SK-N-SH (cell line): ENCODE results near the gene SH3PXD2A. TPM values are rescaled to one million over a fixed set of nuclear protein-coding genes. Genes with fewer than 3 reads are reported as not detected.

Experiments used
- CTCF ChIA-PET: fragments of 300-600, 350-600 bp; formaldehyde crosslinking; extraction: SDS; loops from one replicate; lab custom pipeline; 2021; lab: Yijun Ruan, JAX
- POLR2A ChIA-PET: fragments of 350-600 bp; sonication (Branson Sonifier 250); formaldehyde crosslinking; extraction: SDS; loops from one replicate; lab custom pipeline; 2020; ENCODE audit warnings: antibody characterized with exemption, inconsistent platforms; lab: Yijun Ruan, JAX
- DNase-seq: peaks from one replicate; pipeline ENCODE4 v3.0.0; 2012
- H2AFZ ChIP-seq: fragments of 200-600 bp; sonication (generic); 2 replicates; pipeline ENCODE4 v1.8.1; 2016; ENCODE audit warnings: antibody characterized with exemption, mild to moderate bottlenecking, low read depth
- H3F3A ChIP-seq: fragments of 200-600 bp; sonication (generic); replicated peaks from 2 replicates; pipeline ENCODE3; 2016; ENCODE audit warnings: antibody characterized with exemption, mild to moderate bottlenecking; ENCODE audit not compliant: insufficient read depth
- H3K27ac ChIP-seq, 2 experiments: fragments of 200-500 bp in 1 of 2; fragments of 200-600 bp in 1 of 2; sonication (Bioruptor generic) in 1 of 2; sonication (generic), shearing (Covaris generic) in 1 of 2; 2 replicates each; pipeline versions ENCODE4 v1.5.1 to v1.6.1; 2014 to 2016; ENCODE audit warnings: low read depth in 2 of 2, inconsistent platforms in 1 of 2, low read length in 1 of 2, mild to moderate bottlenecking in 1 of 2, mixed read lengths in 1 of 2
- H3K27me3 ChIP-seq: fragments of 200-600 bp; sonication (generic), shearing (Covaris generic); 2 replicates; pipeline ENCODE4 v1.6.1; 2016; ENCODE audit warnings: mixed run types; ENCODE audit not compliant: insufficient read depth
- H3K36me3 ChIP-seq, 2 experiments: fragments of 200-500 bp in 1 of 2; fragments of 200-600 bp in 1 of 2; sonication (Bioruptor generic) in 1 of 2; sonication (generic) in 1 of 2; replicated peaks in 1 of 2; 2 replicates each; pipeline versions ENCODE3 to v1.5.1; 2014 to 2016; ENCODE audit warnings: low read length in 1 of 2, mild to moderate bottlenecking in 1 of 2; ENCODE audit not compliant: insufficient read depth in 2 of 2, control insufficient read depth in 1 of 2
- H3K4me1 ChIP-seq, 2 experiments: fragments of 200-500 bp in 1 of 2; fragments of 200-600 bp in 1 of 2; sonication (Bioruptor generic) in 1 of 2; sonication (generic), shearing (Covaris generic) in 1 of 2; 2 replicates each; pipeline versions ENCODE4 v1.5.1 to v1.6.1; 2014 to 2016; ENCODE audit warnings: low read depth in 1 of 2, low read length in 1 of 2, mixed run types in 1 of 2; ENCODE audit not compliant: insufficient read depth in 2 of 2, control insufficient read depth in 1 of 2
- H3K4me2 ChIP-seq: fragments of 200-600 bp; sonication (generic), shearing (Covaris generic); 2 replicates; pipeline ENCODE4 v1.6.1; 2017; ENCODE audit warnings: mixed run types
- H3K4me3 ChIP-seq, 2 experiments: fragments of 200-500 bp in 1 of 2; fragments of 200-600 bp in 1 of 2; sonication (Bioruptor generic) in 1 of 2; sonication (generic), shearing (Covaris generic) in 1 of 2; 2 replicates each; pipeline versions ENCODE4 v1.5.1 to v1.8.1; 2014 to 2016; ENCODE audit warnings: low read depth in 2 of 2, inconsistent platforms in 1 of 2, low read length in 1 of 2, mild to moderate bottlenecking in 1 of 2, mixed read lengths in 1 of 2, moderate library complexity in 1 of 2
- H3K79me2 ChIP-seq: fragments of 200-600 bp; sonication (generic); 2 replicates; pipeline ENCODE4 v1.8.1; 2017; ENCODE audit warnings: mild to moderate bottlenecking; ENCODE audit not compliant: insufficient read depth
- H3K9ac ChIP-seq: fragments of 200-600 bp; sonication (generic); 2 replicates; pipeline ENCODE4 v1.6.1; 2017; ENCODE audit warnings: mixed run types
- H3K9me2 ChIP-seq: fragments of 200-600 bp; sonication (generic); 2 replicates; pipeline ENCODE4 v1.6.1; 2017; ENCODE audit warnings: mixed run types
- H3K9me3 ChIP-seq: fragments of 200-600 bp; sonication (generic); 2 replicates; pipeline ENCODE4 v1.6.1; 2017; ENCODE audit warnings: mixed run types, mild to moderate bottlenecking, moderate library complexity
- H4K20me1 ChIP-seq: fragments of 200-600 bp; sonication (generic); 2 replicates; pipeline ENCODE4 v1.6.1; 2017; ENCODE audit warnings: mild to moderate bottlenecking, mixed run types; ENCODE audit not compliant: insufficient read depth
- EP300 ChIP-seq, 2 experiments: IDR thresholded peaks; 2 replicates each; pipeline versions ENCODE4 v1.4.0 to v1.6.1; 2012; ENCODE audit warnings: borderline replicate concordance in 1 of 2, low read depth in 1 of 2, low read length in 1 of 2
- EZH2phosphoT487 ChIP-seq: fragments of 200-600 bp; sonication (generic); IDR thresholded peaks from 2 replicates; pipeline ENCODE4 v1.6.1; 2017; ENCODE audit warnings: low read depth, mixed run types, mild to moderate bottlenecking, antibody characterized with exemption, moderate library complexity, borderline replicate concordance
- MXI1 ChIP-seq: IDR thresholded peaks from 2 replicates; pipeline ENCODE4 v1.6.1; 2012; ENCODE audit warnings: mild to moderate bottlenecking, low read depth, low read length, improper control_type of control experiment
- POLR2AphosphoS5 ChIP-seq: IDR thresholded peaks from 2 replicates; pipeline ENCODE4 v1.6.1; 2012; ENCODE audit warnings: low read depth, low read length
- RFX5 ChIP-seq: IDR thresholded peaks from 2 replicates; pipeline ENCODE4 v1.6.1; 2012; ENCODE audit warnings: mild to moderate bottlenecking, improper control_type of control experiment, low read length
- SIN3A ChIP-seq: IDR thresholded peaks from 2 replicates; pipeline ENCODE4 v1.6.1; 2012; ENCODE audit warnings: low read depth, mild to moderate bottlenecking, low read length, moderate library complexity, borderline replicate concordance
- TEAD4 ChIP-seq: IDR thresholded peaks from 2 replicates; pipeline ENCODE4 v1.4.0; 2012; ENCODE audit warnings: mild to moderate bottlenecking, borderline replicate concordance; ENCODE audit not compliant: insufficient read depth
- WGBS: methylation state at CpG from one replicate; pipeline ENCODE4 v1.1.6; 2017; ENCODE audit warnings: low lambda C conversion rate; 5-methylcytosine and 5-hydroxymethylcytosine counted together
- polyA plus RNA-seq, 3 experiments: library from polyadenylated mRNA; depleted of rRNA; stranded (reverse); fragments of >200 nt; gene quantifications; 2 replicates each; pipeline ENCODE4 v1.2.3, GENCODE V29; 2012
- TF ChIP-seq, protein P1 (sequence below): fragments of 150-350 bp; IDR thresholded peaks from 2 replicates; pipeline ENCODE4 v1.6.1; 2017; ENCODE audit warnings: antibody characterized with exemption, low read length, low read depth, borderline replicate concordance
- TF ChIP-seq, protein P2 (sequence below): IDR thresholded peaks from 2 replicates; pipeline ENCODE4 v1.4.0; 2012; ENCODE audit warnings: low read depth
- TF ChIP-seq, protein P3 (sequence below): fragments of 200-600 bp; sonication (generic); IDR thresholded peaks from 2 replicates; pipeline ENCODE4 v1.6.1; 2017; ENCODE audit warnings: antibody characterized with exemption, mild to moderate bottlenecking, moderate library complexity

Gene SH3PXD2A
- polyA plus RNA-seq, 1 of the 3 experiments (the other 2 are of a cell fraction), result 2.5 TPM

DNA sequence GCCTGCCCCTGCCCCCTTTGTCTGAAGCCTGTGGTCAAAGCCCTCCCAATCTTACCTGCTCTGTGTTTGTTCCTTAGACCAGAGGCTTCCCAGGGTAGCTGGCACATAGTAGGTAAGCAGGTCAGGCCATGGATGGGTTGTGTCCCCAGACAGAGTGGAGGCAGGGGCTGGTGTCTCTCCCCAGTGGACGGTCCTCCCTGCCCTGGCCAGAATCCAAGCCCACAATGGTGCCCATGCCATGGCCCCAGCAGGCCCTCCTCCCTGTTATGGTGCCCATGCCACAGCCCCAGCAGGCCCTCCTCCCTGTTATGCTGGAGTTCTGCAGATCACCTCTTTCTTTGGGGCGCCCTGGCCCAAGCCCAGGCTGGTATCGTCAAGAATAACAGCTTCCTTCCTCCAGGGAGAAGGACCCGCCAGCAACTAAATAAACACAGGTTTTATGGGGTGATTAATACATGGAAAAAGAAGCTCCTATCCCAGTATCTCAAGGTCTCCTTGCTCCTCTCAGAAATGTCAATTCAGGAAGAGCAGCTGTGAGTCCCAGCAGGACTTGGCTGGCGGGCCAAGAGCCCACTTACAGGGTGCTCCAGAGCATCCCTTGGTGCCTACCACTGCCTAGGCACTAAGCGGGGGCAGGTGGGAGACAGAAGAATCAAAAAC lies 279.8 kb downstream of the SH3PXD2A start (continued):
- TF ChIP-seq, protein P1, sequence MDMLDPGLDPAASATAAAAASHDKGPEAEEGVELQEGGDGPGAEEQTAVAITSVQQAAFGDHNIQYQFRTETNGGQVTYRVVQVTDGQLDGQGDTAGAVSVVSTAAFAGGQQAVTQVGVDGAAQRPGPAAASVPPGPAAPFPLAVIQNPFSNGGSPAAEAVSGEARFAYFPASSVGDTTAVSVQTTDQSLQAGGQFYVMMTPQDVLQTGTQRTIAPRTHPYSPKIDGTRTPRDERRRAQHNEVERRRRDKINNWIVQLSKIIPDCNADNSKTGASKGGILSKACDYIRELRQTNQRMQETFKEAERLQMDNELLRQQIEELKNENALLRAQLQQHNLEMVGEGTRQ, result no peak
- no peak for TF ChIP-seq POLR2AphosphoS5
- TF ChIP-seq MXI1, result no peak
- TF ChIP-seq EP300 (IDR thresholded peaks at IDR 0.05; ENCODE audit: borderline replicate concordance in 1 of 2, low read depth in 1 of 2, low read length in 1 of 2), result no peak
- TF ChIP-seq TEAD4, result no peak
- TF ChIP-seq, protein P2, sequence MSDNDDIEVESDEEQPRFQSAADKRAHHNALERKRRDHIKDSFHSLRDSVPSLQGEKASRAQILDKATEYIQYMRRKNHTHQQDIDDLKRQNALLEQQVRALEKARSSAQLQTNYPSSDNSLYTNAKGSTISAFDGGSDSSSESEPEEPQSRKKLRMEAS, result no peak
- TF ChIP-seq, protein P3, sequence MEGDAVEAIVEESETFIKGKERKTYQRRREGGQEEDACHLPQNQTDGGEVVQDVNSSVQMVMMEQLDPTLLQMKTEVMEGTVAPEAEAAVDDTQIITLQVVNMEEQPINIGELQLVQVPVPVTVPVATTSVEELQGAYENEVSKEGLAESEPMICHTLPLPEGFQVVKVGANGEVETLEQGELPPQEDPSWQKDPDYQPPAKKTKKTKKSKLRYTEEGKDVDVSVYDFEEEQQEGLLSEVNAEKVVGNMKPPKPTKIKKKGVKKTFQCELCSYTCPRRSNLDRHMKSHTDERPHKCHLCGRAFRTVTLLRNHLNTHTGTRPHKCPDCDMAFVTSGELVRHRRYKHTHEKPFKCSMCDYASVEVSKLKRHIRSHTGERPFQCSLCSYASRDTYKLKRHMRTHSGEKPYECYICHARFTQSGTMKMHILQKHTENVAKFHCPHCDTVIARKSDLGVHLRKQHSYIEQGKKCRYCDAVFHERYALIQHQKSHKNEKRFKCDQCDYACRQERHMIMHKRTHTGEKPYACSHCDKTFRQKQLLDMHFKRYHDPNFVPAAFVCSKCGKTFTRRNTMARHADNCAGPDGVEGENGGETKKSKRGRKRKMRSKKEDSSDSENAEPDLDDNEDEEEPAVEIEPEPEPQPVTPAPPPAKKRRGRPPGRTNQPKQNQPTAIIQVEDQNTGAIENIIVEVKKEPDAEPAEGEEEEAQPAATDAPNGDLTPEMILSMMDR, result no peak
- no peak for TF ChIP-seq RFX5
- no peak for TF ChIP-seq EZH2phosphoT487
- TF ChIP-seq SIN3A, result no peak

DNA sequence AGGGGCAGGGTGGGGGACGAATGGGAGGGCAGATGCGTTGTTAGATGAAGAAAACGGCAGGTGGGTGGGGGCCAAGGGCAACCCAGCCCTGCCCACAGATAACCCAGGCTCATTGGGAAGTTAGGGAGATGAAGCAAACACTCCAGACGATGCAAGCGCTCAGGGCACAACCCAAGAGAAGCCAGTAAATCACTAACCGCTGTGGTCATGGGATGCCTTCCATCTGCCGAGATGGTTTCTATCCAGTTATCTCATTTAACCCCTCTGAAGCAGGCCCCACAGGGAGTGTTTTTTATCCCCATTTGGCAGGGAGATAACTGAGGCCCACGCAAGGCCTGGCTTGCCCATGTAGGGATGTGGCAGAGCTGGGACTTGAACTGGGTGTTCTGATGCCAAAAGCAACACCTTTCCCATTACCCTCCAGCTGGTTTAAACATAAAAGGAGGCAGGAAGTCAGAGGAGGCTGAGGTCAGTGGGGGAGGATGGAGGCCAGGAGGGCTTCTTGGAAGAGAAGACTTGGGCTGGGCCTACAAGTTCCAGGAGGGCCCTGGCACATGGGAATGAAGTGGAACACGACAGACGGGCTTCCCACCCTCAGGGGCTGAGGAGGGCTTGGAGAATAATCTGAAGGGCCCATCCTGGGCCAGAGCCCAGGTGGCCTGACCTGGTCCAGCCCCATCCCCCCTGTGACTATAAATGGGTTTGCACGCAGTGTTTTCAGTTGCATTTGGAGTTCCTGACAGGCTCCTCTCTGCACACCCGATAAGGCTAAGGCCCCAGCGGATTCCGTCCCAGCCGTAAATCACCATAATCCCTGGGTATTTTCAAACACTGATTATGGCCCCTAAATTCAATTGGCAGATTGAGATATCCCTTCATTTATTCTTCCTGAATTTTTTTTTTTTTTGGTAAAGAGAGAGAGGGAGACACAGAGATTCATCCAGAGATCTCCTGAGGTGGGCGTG lies 281.0 kb downstream of the SH3PXD2A start:
- ChIA-PET POLR2A (no interaction called here), CTCF (interaction anchor here (1.4 to 3.1 kb wide), 2 partner anchors 10 to 19 kb away, joined by 3 to 23 read pairs; no protein-coding TSS in a partner anchor)
- Histone ChIP-seq H3K27ac (no peak overlapping the region), H3F3A (no peaks in the 10 kb centered on the region), H4K20me1 (no peaks in the 10 kb centered on the region), H3K4me1 (peaks cover 0 to 12% of the 10 kb centered on the region in 2 experiments; a peak in 1 of 4 replicates), H2AFZ (no peak overlapping the region), H3K9me3 (no peaks in the 10 kb centered on the region), H3K27me3 (no peaks in the 10 kb centered on the region; the same call in 1 of the 2 replicates), H3K36me3 (no peaks in the 10 kb centered on the region), H3K4me2 (no peak overlapping the region), H3K9ac (no peak overlapping the region), H3K4me3 (no peak overlapping the region), H3K79me2 (no peaks in the 10 kb centered on the region), H3K9me2 (no peaks in the 10 kb centered on the region)
- TF ChIP-seq, protein P2, result no peak
- DNase-seq, result no peak
- WGBS, result 82% methylated on average over 16 of the region's 16 CpGs
